HUES48 (cell line): ENCODE data around the gene SLC34A1.

Source experiments
- H3K27ac ChIP-seq: one replicate; pipeline ENCODE4 v1.7.0; 2013; ENCODE audit warnings: low read depth, low read length, inconsistent platforms
- H3K27me3 ChIP-seq: 2 replicates; pipeline ENCODE4 v1.6.1; 2013; ENCODE audit warnings: mild to moderate bottlenecking, low read length; ENCODE audit not compliant: control insufficient read depth, insufficient read depth
- H3K36me3 ChIP-seq: 2 replicates; pipeline ENCODE4 v1.6.1; 2013; ENCODE audit warnings: low read length; ENCODE audit not compliant: control insufficient read depth, insufficient read depth
- H3K4me1 ChIP-seq: 2 replicates; pipeline ENCODE4 v1.6.1; 2013; ENCODE audit warnings: mild to moderate bottlenecking, low read length; ENCODE audit not compliant: control insufficient read depth, insufficient read depth
- H3K4me3 ChIP-seq: 2 replicates; pipeline ENCODE4 v1.5.1; 2013; ENCODE audit warnings: mild to moderate bottlenecking, low read depth, low read length
- H3K9ac ChIP-seq: 2 replicates; pipeline ENCODE4 v1.6.1; 2013; ENCODE audit warnings: mild to moderate bottlenecking, low read depth, low read length, moderate library complexity
- H3K9me3 ChIP-seq: 2 replicates; pipeline ENCODE4 v1.6.1; 2013; ENCODE audit warnings: low read length; ENCODE audit not compliant: control insufficient read depth, insufficient read depth

Gene SLC34A1

GRCh38 chr5:177390363-177391300 is 6.4 kb downstream of the SLC34A1 start:
- H3K9ac ChIP-seq, result no peak overlapping the region
- H3K27ac ChIP-seq, result no peak overlapping the region
- H3K4me1 ChIP-seq, result no peaks in the 10 kb centered on the region
- H3K36me3 ChIP-seq, result no peaks in the 10 kb centered on the region
- H3K9me3 ChIP-seq, result no peaks in the 10 kb centered on the region
- peaks cover 20% of the 10 kb centered on the region for H3K27me3 ChIP-seq
- no peak overlapping the region for H3K4me3 ChIP-seq

- H3K9me3 ChIP-seq, result no peaks in the 10 kb centered on the region
- H3K9ac ChIP-seq, result no peak overlapping the region
- H3K27me3 ChIP-seq, result peaks cover 20% of the 10 kb centered on the region
- H3K4me1 ChIP-seq, result 0 out of 2 replicates have a peak, but pooled peaks cover 3% of the 10 kb centered on the region
- no peaks in the 10 kb centered on the region for H3K36me3 ChIP-seq
- no peak overlapping the region for H3K27ac ChIP-seq
- no peak overlapping the region for H3K4me3 ChIP-seq
These were observed 8.5 kb downstream of the SLC34A1 start for GRCh38 chr5:177392765-177393164.

DNA sequence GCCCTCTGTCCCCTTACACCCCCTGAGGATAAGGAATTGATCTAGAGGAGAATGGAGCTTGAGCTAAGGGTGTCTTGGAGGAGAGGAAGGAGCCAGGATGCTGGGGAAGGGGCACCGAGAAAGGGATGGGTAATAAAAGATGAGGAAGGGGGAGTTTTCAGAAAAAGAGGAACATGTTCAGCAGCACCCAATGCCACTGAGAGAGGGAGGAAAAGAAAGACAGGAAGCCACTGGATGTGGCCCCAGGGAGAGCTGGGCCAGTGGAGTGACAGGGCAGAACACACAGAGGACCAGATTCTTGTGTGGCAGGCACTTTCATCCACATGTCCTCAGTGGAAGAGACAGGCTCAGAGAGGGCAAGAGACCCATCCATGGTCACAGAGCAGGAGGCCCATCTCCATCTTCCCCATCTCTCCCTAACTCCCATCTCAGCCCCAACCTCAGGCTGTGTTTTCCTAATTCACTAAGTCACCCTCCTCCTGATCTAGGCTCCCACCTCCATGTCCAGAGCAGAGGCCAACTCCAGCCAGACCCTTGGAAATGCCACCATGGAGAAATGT is 9.1 kb downstream of the SLC34A1 start:
- no peaks in the 10 kb centered on the region for H3K36me3 ChIP-seq
- no peak overlapping the region for H3K9ac ChIP-seq
- no peak overlapping the region for H3K27ac ChIP-seq
- 0 out of 2 replicates have a peak, but pooled peaks cover 3% of the 10 kb centered on the region for H3K4me1 ChIP-seq
- H3K4me3 ChIP-seq, result no peak overlapping the region
- peaks cover 18% of the 10 kb centered on the region for H3K27me3 ChIP-seq
- H3K9me3 ChIP-seq, result no peaks in the 10 kb centered on the region

DNA sequence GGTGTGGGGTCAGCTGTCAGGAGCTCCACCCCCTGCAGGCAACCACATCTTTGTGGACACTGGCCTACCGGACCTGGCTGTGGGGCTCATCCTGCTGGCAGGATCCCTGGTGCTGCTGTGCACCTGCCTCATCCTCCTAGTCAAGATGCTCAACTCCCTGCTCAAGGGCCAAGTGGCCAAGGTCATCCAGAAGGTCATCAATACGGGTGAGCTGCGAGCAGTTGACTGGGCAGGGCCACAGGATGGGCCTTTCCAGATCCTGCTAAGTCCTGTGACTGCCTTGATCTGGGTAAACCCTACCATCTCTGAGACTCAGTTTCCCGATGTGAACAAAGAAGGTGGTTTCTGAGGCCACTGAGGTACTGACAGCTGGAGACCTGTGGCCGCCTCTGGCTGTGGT is 9.8 kb downstream of the SLC34A1 start:
- H3K9ac ChIP-seq, result no peak overlapping the region

GRCh38 chr5:177396078-177396477 is 11.8 kb downstream of the SLC34A1 start:
- peaks cover 10% of the 10 kb centered on the region for H3K27me3 ChIP-seq
- no peak overlapping the region for H3K9ac ChIP-seq
- H3K36me3 ChIP-seq, result no peaks in the 10 kb centered on the region
- H3K4me1 ChIP-seq, result 0 out of 2 replicates have a peak, but pooled peaks cover 3% of the 10 kb centered on the region
- no peak overlapping the region for H3K4me3 ChIP-seq
- no peak overlapping the region for H3K27ac ChIP-seq
- H3K9me3 ChIP-seq, result no peaks in the 10 kb centered on the region

More for the DNA sequence above, 9.8 kb downstream of the SLC34A1 start:
- Histone ChIP-seq H3K27me3 (peaks cover 12% of the 10 kb centered on the region), H3K36me3 (no peaks in the 10 kb centered on the region), H3K4me3 (no peak overlapping the region), H3K27ac (no peak overlapping the region), H3K4me1 (0 out of 2 replicates have a peak, but pooled peaks cover 3% of the 10 kb centered on the region), H3K9me3 (no peaks in the 10 kb centered on the region)

- Histone ChIP-seq H3K9me3 (no peaks in the 10 kb centered on the region), H3K9ac (no peak overlapping the region), H3K4me3 (no peak overlapping the region), H3K36me3 (no peaks in the 10 kb centered on the region), H3K27me3 (peaks cover 18% of the 10 kb centered on the region), H3K27ac (no peak overlapping the region), H3K4me1 (0 out of 2 replicates have a peak, but pooled peaks cover 3% of the 10 kb centered on the region)
These were observed 12.6 kb downstream of the SLC34A1 start for GRCh38 chr5:177396807-177397206.

DNA sequence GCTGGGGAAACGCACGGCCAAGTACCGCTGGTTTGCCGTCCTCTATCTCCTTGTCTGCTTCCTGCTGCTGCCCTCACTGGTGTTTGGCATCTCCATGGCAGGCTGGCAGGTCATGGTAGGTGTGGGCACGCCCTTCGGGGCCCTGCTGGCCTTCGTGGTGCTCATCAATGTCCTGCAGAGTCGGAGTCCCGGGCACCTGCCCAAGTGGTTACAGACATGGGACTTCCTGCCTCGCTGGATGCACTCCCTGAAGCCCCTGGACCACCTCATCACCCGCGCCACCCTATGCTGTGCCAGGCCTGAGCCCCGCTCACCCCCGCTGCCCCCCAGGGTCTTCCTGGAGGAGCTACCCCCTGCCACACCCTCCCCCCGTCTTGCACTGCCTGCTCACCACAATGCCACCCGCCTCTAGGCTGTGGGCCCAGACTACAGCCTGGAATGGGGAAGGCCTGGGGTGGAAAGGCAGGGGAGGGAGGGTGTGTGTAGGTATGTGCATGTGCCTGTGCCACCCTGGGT is 13.7 kb downstream of the SLC34A1 start:
- Histone ChIP-seq H3K4me1 (peaks cover 5% of the 10 kb centered on the region; the same call in 1 of the 2 replicates), H3K27ac (no peak overlapping the region), H3K9ac (no peak overlapping the region), H3K9me3 (no peaks in the 10 kb centered on the region), H3K4me3 (no peak overlapping the region), H3K27me3 (peaks cover 28% of the 10 kb centered on the region), H3K36me3 (no peaks in the 10 kb centered on the region)

DNA sequence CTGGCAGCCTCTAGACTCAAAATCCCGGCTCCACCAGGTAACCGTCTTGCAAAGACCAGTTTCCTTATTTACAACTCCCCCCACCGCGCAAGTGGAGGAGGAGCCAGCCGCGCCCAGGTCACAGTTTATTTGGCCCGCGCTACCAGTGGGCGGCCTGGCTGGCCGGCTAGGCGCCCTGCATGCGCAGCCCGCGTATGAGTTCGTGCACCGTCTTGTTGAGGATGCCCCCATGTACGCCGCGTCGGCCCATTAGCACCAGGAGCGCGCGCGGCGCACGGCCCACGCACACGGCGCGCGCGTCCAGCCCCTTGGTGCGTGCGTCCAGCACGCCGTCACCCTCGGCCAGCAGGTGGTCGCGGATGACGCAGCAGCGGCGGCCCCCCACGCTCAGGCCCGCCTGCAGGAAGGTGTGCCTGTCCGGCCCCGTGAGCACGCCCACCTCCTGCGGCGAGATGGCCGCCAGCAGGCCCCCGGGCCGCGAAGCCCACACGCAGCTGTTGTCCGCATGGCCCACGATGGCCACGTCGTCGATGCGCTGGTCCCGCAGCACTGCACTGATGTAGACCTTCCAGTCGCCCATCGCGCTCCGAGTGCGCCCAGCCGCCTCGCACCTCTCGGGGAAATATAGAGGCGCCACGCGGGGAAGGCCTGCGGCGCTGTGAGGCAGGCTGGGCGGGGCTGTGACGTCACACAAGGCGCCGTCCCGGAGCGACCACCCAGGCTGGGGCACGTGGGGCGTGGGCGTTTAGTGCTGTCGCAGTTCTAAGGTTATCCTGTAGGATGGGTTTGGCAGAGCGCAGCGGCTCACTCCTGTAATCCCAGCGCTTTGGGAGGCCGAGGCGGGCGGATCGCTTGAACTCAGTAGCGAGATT is 16.0 kb downstream of the SLC34A1 start, which contains the start of gene PFN3:
TSS of gene PFN3 (minus strand) at position 665 of the 872 bp plus-strand sequence. CDS start at position 580, 85 bp downstream.
- no peaks in the 10 kb centered on the region for H3K36me3 ChIP-seq
- no peak within 1 kb of the TSS for H3K27ac ChIP-seq
- no peaks in the 10 kb centered on the region for H3K9me3 ChIP-seq
- peaks cover 51% of the 10 kb centered on the region for H3K27me3 ChIP-seq
- H3K9ac ChIP-seq, result no peak within 1 kb of the TSS
- H3K4me3 ChIP-seq, result no peak within 1 kb of the TSS
- H3K4me1 ChIP-seq, result peaks cover 10% of the 10 kb centered on the region; the same call in 1 of the 2 replicates

- Histone ChIP-seq H3K27me3 (peaks cover 68% of the 10 kb centered on the region), H3K27ac (no peak overlapping the region), H3K4me1 (peaks cover 6% of the 10 kb centered on the region; the same call in 1 of the 2 replicates), H3K9me3 (no peaks in the 10 kb centered on the region), H3K36me3 (no peaks in the 10 kb centered on the region), H3K9ac (no peak overlapping the region), H3K4me3 (peak overlapping the region; percentile 63)
These were observed 18.2 kb downstream of the SLC34A1 start for GRCh38 chr5:177402271-177403043.
